Activated CD8-positive, alpha-beta memory T cell treated with anti-CD3 and anti-CD28 coated beads, Interleukin-2, amount 10 ng/mL, durations not matched to agents 7 days and 5 days (primary cell): ENCODE measurements around the gene CORIN. TPM values are rescaled to one million over a fixed set of nuclear protein-coding genes. Genes with fewer than 3 reads are reported as not detected.

Experiments
- ATAC-seq: fragments of 150-1000 bp; cut with Tn5 transposase; one replicate; pipeline ENCODE4 v1.10.0; 2021; ENCODE audit warnings: moderate library complexity
- CTCF ChIA-PET: fragments of 350-600 bp; sonication (Branson Sonifier 250); formaldehyde crosslinking; loops from one replicate; lab custom pipeline; 2021; ENCODE audit warnings: antibody characterized with exemption; lab: Charles Lee
- DNase-seq: peaks from one replicate; pipeline ENCODE4 v3.0.0-alpha.2; 2020
- H3K27ac Mint-ChIP-seq: one replicate; pipeline ENCODE4 v1.8.0; 2021; ENCODE audit warnings: mild to moderate bottlenecking, mixed read lengths
- H3K27me3 Mint-ChIP-seq: one replicate; pipeline ENCODE4 v1.8.0; 2021; ENCODE audit warnings: mixed read lengths
- H3K36me3 Mint-ChIP-seq: one replicate; pipeline ENCODE4 v1.8.0; 2021; ENCODE audit warnings: mild to moderate bottlenecking, mixed read lengths
- H3K4me1 Mint-ChIP-seq: one replicate; pipeline ENCODE4 v1.8.0; 2021; ENCODE audit warnings: mixed read lengths
- H3K4me3 Mint-ChIP-seq: one replicate; pipeline ENCODE4 v1.8.0; 2021; ENCODE audit warnings: mild to moderate bottlenecking, moderate library complexity, mixed read lengths
- H3K9me3 Mint-ChIP-seq: one replicate; pipeline ENCODE4 v1.8.0; 2022; ENCODE audit warnings: low read depth, mixed read lengths
- total RNA-seq, 2 experiments: library from RNA; stranded (reverse); gene quantifications; one replicate each; pipeline ENCODE4 v1.2.3, GENCODE V29; 2021

Gene CORIN, protein sequence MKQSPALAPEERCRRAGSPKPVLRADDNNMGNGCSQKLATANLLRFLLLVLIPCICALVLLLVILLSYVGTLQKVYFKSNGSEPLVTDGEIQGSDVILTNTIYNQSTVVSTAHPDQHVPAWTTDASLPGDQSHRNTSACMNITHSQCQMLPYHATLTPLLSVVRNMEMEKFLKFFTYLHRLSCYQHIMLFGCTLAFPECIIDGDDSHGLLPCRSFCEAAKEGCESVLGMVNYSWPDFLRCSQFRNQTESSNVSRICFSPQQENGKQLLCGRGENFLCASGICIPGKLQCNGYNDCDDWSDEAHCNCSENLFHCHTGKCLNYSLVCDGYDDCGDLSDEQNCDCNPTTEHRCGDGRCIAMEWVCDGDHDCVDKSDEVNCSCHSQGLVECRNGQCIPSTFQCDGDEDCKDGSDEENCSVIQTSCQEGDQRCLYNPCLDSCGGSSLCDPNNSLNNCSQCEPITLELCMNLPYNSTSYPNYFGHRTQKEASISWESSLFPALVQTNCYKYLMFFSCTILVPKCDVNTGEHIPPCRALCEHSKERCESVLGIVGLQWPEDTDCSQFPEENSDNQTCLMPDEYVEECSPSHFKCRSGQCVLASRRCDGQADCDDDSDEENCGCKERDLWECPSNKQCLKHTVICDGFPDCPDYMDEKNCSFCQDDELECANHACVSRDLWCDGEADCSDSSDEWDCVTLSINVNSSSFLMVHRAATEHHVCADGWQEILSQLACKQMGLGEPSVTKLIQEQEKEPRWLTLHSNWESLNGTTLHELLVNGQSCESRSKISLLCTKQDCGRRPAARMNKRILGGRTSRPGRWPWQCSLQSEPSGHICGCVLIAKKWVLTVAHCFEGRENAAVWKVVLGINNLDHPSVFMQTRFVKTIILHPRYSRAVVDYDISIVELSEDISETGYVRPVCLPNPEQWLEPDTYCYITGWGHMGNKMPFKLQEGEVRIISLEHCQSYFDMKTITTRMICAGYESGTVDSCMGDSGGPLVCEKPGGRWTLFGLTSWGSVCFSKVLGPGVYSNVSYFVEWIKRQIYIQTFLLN
- not detected for total RNA-seq

DNA sequence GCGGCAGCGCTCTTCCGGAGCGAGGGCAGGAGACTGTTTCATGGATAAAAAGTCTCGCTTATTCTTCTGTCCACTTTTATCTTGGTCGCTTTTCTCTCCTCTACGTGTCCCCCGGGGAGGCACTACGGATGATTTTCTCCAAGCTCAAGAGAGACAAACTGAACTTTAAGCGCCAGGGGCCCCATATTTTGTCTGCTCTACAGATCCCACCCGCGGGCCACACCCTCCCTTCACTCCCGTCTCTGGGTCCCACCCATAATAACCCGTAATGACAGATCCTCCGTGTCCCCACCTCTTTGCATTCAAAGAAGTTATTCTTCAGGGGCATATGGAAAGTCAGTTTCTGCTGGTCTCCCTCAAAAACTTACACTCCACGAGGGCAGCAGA is at the start of gene CORIN:
CORIN (minus strand) TSS at position 160 of the 387 bp plus-strand sequence; CDS start at position 42, 118 bp downstream.
- Mint-ChIP-seq H3K36me3 (peaks cover 3% of the 10 kb centered on the region), H3K4me1 (peaks cover 16% of the 10 kb centered on the region), H3K27me3 (peaks cover 19% of the 10 kb centered on the region), H3K9me3 (no peaks in the 10 kb centered on the region), H3K4me3 (peak within 1 kb of the TSS; percentile 74), H3K27ac (no peak within 1 kb of the TSS)
- DNase-seq (no peak), ATAC-seq (no peak)
- CTCF ChIA-PET = interaction anchor here (1.1 to 2.5 kb wide), 8 partner anchors 31 to 152 kb away, joined by 3 to 20 read pairs (median 6); no protein-coding TSS in a partner anchor

DNA sequence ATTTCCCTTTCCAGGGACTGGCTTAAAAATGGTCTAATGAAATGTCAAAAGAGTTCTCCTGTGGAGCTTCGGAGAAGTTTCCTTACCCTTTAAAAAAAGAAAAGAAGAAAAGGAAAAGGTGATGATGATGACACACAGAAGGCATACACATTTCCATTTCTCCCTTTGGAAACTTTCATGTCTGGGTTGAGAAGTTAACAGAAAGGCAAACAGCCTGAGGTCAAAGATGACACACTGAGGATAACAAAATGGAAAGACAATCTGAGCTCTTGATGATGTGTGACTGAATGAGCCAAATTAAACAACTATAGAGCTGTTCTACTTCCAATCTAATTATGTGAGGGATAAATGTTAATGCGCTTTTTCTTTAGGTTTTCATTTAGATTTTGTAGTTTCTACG is 44.4 kb upstream of the CORIN start:
- Mint-ChIP-seq H3K4me3 (no peak overlapping the region), H3K9me3 (no peaks in the 10 kb centered on the region), H3K27ac (no peak overlapping the region), H3K36me3 (peaks cover 37% of the 10 kb centered on the region), H3K27me3 (no peaks in the 10 kb centered on the region), H3K4me1 (no peaks in the 10 kb centered on the region)
- CTCF ChIA-PET = no interaction called here
- DNase-seq (no peak), ATAC-seq (no peak)

DNA sequence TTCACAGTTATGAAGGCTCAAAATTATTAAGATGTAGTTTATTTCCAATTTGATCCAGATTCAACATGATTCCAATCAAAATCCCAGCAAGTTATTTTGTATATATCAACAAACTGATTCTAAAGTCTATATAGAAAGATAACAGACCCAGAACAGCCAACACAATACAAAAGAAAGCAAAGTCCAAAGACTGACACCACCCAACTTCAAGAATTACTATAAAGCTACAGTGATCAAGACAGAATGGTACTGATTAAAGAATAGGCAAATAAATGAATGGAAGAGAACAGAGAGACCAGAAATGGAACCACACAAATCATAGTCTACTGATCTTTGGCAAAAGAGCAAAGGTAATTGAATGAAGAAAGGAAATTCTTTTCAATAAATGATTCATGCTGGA is 41.6 kb upstream of the CORIN start:
- Mint-ChIP-seq H3K4me1 (peaks cover 3% of the 10 kb centered on the region), H3K9me3 (no peaks in the 10 kb centered on the region), H3K4me3 (no peak overlapping the region), H3K27me3 (no peaks in the 10 kb centered on the region), H3K27ac (no peak overlapping the region), H3K36me3 (peaks cover 42% of the 10 kb centered on the region)
- ATAC-seq = no peak
- CTCF ChIA-PET = interaction anchor here (1.3 kb wide), 1 partner anchor 43 kb away, joined by 5 read pairs; no protein-coding TSS in a partner anchor
- no peak for DNase-seq

DNA sequence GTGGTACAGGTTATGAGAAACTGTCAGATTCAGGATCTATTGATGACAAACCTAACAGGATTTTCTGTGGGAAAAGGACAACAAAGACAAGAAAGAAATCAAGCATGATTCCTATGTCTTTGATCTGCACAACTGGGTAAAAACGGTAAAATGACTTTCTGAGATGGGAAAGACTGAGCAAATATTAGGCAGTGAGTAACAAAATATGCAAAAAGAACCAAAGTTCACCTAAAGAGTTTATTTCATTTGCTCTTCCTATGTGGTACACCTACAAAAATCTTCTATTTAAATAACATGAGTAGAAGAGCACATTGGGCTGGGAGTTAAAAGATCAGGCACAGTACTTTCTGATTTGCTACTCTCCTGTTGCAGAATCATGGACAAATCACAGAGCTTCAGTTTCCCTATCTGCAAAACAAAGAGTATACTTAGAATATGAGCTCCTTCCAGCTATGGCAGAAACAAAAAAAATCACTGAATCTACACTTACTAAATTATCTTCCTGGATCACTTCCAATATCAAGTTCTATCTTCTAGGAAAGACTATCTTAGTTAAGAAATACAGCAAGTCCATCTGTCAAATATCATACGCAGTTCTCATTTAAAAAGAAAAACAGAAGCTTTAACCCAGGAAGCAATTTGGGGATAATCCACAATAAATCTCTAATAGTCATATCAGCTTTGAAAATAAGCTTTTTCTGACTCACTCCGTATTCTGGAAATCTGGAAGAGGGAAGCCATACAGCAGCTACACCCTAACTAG is 39.1 kb upstream of the CORIN start:
- ATAC-seq = no peak
- CTCF ChIA-PET = interaction anchor here (1.3 kb wide), 1 partner anchor 148 kb away, joined by 3 read pairs; no protein-coding TSS in a partner anchor
- DNase-seq = no peak
- H3K4me1 Mint-ChIP-seq = peaks cover 11% of the 10 kb centered on the region
- H3K9me3 Mint-ChIP-seq = no peaks in the 10 kb centered on the region
- H3K4me3 Mint-ChIP-seq = no peak overlapping the region
- no peak overlapping the region for H3K27ac Mint-ChIP-seq
- no peaks in the 10 kb centered on the region for H3K27me3 Mint-ChIP-seq
- peaks cover 49% of the 10 kb centered on the region for H3K36me3 Mint-ChIP-seq

DNA sequence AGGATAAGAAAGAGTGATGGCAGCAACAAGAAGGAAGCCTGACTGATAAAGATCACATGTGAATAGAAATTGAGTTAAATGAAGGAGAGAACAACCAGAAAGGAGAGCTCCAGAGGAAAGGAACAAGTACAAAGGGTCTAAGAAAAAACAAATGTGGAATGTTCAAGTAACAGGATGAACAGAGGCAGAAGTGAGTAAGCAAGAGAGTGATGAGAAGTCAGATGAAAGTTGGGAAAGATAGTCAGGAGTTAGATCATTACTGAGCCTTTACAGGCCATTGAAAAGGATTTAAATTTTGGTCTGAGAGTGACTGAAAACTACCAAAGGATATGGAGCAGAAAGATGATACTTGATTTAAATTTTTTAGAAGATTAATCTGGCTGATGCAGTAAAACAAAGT is 38.4 kb upstream of the CORIN start:
- no peak for DNase-seq
- no peaks in the 10 kb centered on the region for H3K27me3 Mint-ChIP-seq
- H3K4me3 Mint-ChIP-seq = no peak overlapping the region
- no peak overlapping the region for H3K27ac Mint-ChIP-seq
- H3K4me1 Mint-ChIP-seq = peaks cover 11% of the 10 kb centered on the region
- CTCF ChIA-PET = interaction anchor here (1.3 kb wide), 1 partner anchor 149 kb away, joined by 3 read pairs; no protein-coding TSS in a partner anchor
- H3K36me3 Mint-ChIP-seq = peaks cover 48% of the 10 kb centered on the region
- ATAC-seq = no peak
- no peaks in the 10 kb centered on the region for H3K9me3 Mint-ChIP-seq

DNA sequence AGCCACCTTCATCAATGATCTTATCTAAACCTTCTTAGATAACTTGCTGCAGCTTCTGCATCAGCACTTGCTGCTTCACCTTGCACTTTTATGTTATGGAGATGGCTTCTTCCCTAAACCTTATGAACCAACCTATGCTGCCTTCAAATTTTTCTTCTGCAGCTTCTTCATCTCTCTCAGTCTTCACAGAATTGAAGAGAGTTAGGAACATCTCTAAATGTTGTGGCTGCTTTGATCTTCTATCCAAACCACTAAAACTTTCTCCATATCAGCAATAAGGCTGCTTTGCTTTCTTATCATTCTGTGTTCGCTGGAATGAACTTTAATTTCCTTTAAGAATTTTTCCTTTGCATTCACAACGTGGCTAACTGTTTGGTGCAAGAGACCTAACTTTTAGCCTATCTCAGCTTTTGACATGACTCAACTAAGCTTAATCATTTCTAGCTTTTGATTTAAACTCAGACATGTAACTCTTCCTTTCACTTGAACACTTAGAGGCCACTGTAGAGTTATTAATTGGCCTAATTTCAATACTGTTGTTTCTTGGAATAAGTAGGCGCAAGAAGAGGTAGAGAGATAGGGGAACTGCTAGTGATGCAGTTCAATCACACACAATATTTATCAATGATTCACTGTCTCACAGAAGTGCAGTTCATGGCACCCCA is 36.1 kb upstream of the CORIN start:
- Mint-ChIP-seq H3K27ac (no peak overlapping the region), H3K4me1 (peaks cover 11% of the 10 kb centered on the region), H3K27me3 (no peaks in the 10 kb centered on the region), H3K9me3 (no peaks in the 10 kb centered on the region), H3K36me3 (peaks cover 54% of the 10 kb centered on the region), H3K4me3 (no peak overlapping the region)
- ATAC-seq (peak; percentile 61), DNase-seq (no peak)
- CTCF ChIA-PET = interaction anchor here (1.0 kb wide), 1 partner anchor 70 kb away, joined by 3 read pairs; no protein-coding TSS in a partner anchor

DNA sequence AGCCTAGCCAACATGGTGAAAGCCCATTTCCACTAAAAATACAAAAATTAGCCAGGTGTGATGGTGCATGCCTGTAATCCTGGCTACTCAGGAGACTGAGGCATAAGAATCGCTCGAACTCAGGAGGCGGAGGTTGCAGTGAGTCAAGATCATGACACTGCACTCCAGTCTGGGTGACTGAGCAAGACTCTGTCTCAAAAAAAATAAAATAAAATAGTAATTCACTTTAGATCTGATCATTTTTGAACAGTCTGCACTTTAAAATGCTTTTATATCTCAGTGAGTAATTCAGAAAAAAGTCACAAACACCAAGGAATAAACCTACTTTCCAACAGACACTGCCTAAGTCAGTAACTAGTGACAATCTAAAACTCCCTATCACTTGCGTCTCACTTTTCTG is 25.6 kb upstream of the CORIN start:
- H3K9me3 Mint-ChIP-seq = no peaks in the 10 kb centered on the region
- H3K4me1 Mint-ChIP-seq = no peaks in the 10 kb centered on the region
- H3K27me3 Mint-ChIP-seq = no peaks in the 10 kb centered on the region
- ATAC-seq = no peak
- DNase-seq = no peak
- CTCF ChIA-PET = no interaction called here
- H3K4me3 Mint-ChIP-seq = no peak overlapping the region
- no peak overlapping the region for H3K27ac Mint-ChIP-seq
- H3K36me3 Mint-ChIP-seq = peaks cover 18% of the 10 kb centered on the region

DNA sequence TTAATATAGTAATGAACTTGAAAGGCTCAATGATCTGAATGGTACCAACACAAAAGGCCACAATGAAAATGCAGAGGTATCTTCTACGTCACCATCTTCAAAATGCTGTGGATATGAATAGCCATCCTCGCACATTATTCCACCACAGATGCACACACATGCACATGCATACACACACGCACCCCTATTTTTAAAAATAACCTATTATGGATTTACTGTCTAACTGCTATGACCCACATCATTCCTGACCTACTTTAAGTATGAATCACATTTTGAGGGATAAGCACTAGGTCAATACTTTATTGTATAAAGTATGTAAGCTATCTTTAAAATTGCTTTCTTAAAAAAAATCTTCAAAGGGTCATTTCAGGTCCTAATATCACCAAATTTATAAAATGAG is 24.4 kb upstream of the CORIN start:
- no peaks in the 10 kb centered on the region for H3K4me1 Mint-ChIP-seq
- CTCF ChIA-PET = no interaction called here
- no peak overlapping the region for H3K27ac Mint-ChIP-seq
- no peak for DNase-seq
- ATAC-seq = no peak
- no peak overlapping the region for H3K4me3 Mint-ChIP-seq
- no peaks in the 10 kb centered on the region for H3K9me3 Mint-ChIP-seq
- H3K36me3 Mint-ChIP-seq = peaks cover 14% of the 10 kb centered on the region
- no peaks in the 10 kb centered on the region for H3K27me3 Mint-ChIP-seq

DNA sequence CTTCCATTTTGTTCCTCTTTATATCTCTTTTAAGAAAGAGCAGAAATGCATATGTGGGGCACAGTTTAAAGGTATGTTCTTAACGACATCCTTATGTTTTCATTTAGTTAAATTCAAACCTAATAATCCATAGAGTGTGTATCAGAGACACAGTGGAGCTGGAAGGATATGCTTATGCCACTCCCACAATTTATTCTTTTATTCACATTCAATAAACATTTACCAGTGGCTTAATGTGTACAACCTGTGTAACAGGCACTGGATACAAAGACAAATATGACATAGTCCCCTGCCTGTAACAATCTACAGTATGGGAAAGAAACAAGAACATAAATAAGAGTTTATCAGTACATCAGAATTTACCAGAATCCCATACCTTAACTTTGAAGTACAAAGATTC is 22.4 kb upstream of the CORIN start:
- ATAC-seq (no peak), DNase-seq (no peak)
- Mint-ChIP-seq H3K27me3 (no peaks in the 10 kb centered on the region), H3K4me1 (no peaks in the 10 kb centered on the region), H3K4me3 (no peak overlapping the region), H3K9me3 (no peaks in the 10 kb centered on the region), H3K36me3 (peaks cover 14% of the 10 kb centered on the region), H3K27ac (no peak overlapping the region)
- CTCF ChIA-PET = interaction anchor here (0.5 kb wide), 1 partner anchor 1022 kb away, joined by 3 read pairs; no protein-coding TSS in a partner anchor

DNA sequence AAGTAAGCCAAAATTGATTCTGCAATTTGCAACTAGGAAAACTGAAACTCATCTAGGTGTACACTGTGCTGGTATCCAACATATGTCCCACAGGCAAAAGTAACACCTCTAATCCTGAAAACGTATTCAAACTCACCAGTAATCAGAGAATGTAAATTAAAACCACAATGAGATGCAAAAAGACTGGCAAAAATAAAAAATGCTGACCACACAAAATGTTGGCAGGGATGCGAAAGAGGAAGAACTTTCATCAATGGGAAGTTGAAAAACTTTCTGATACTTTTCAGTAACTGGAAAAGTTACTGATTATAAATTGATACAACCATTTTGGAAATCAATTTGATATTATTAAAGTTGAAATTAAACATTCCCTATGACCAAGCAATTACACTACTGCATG is 20.1 kb upstream of the CORIN start:
- Mint-ChIP-seq H3K27me3 (no peaks in the 10 kb centered on the region), H3K4me3 (no peak overlapping the region), H3K4me1 (no peaks in the 10 kb centered on the region), H3K9me3 (no peaks in the 10 kb centered on the region), H3K27ac (no peak overlapping the region), H3K36me3 (peaks cover 23% of the 10 kb centered on the region)
- CTCF ChIA-PET = no interaction called here
- ATAC-seq (no peak), DNase-seq (no peak)

DNA sequence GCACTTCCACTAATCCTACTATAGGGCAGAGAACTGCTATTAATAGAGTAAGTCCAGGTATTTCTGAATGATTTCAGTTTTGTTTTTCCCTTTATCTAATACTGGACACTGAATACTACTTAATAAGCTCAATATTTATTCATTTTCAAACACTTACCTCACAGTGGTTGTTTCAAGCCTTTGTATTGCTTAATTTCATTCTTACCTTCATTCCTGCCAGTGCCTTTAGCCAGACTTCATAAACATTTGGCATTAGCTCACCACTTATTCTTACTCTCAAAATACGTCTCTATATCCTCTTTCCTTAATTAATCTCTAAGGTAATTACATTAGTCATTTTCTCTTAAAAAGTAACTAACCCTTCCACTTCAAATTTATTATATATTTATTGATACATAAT is 18.8 kb upstream of the CORIN start:
- no peaks in the 10 kb centered on the region for H3K4me1 Mint-ChIP-seq
- CTCF ChIA-PET = interaction anchor here (1.1 kb wide), 1 partner anchor 127 kb away, joined by 3 read pairs; no protein-coding TSS in a partner anchor
- H3K9me3 Mint-ChIP-seq = no peaks in the 10 kb centered on the region
- peaks cover 17% of the 10 kb centered on the region for H3K36me3 Mint-ChIP-seq
- no peak overlapping the region for H3K27ac Mint-ChIP-seq
- DNase-seq = no peak
- no peak overlapping the region for H3K4me3 Mint-ChIP-seq
- no peaks in the 10 kb centered on the region for H3K27me3 Mint-ChIP-seq
- no peak for ATAC-seq

DNA sequence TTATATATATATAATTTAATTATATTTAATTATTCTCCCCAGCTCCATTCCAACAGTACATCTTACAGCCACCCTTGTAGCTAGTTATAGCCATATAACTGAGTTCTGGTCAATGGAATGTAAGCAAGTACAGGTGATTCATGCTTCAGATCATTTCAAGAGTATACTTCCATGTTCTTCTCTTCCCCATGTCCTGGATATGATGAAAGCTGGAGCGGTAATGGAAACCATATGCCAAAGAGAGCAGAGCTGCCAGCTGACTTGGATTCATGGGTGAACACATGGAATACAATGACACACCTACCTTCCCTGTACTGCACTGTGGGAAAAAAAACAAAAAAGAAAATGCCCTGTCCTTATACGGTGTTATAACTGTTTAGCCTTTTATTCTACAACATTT is 17.5 kb upstream of the CORIN start:
- CTCF ChIA-PET = no interaction called here
- Mint-ChIP-seq H3K27me3 (no peaks in the 10 kb centered on the region), H3K27ac (no peak overlapping the region), H3K4me1 (no peaks in the 10 kb centered on the region), H3K4me3 (no peak overlapping the region), H3K9me3 (no peaks in the 10 kb centered on the region), H3K36me3 (peaks cover 18% of the 10 kb centered on the region)
- ATAC-seq (no peak), DNase-seq (no peak)
